Gastroesophageal sphincter (tissue), 3 donors: Measurements from ENCODE around the gene CCDC88A.

Source experiments
- POLR2A ChIP-seq, 2 donors: fragments of 450-650 bp; IDR thresholded peaks; one replicate each; pipeline ENCODE4 v1.6.1; 2017; ENCODE audit warnings: antibody characterized with exemption in 2 of 2, mild to moderate bottlenecking in 2 of 2, moderate library complexity in 1 of 2
- POLR2AphosphoS5 ChIP-seq: sonication (generic); formaldehyde crosslinking; IDR thresholded peaks from one replicate; pipeline ENCODE4 v1.6.1; 2017; ENCODE audit warnings: antibody characterized with exemption
- TF ChIP-seq, protein P1 (sequence below), 4 experiments: fragments of 200-600 bp in 2 of 4; fragments of 450-650 bp in 2 of 4; sonication (generic) in 1 of 4; IDR thresholded peaks; one replicate each; pipeline ENCODE4 v1.5.1; 2017 to 2019; ENCODE audit warnings: antibody characterized with exemption in 4 of 4, mild to moderate bottlenecking in 2 of 4, moderate library complexity in 2 of 4

DNA sequence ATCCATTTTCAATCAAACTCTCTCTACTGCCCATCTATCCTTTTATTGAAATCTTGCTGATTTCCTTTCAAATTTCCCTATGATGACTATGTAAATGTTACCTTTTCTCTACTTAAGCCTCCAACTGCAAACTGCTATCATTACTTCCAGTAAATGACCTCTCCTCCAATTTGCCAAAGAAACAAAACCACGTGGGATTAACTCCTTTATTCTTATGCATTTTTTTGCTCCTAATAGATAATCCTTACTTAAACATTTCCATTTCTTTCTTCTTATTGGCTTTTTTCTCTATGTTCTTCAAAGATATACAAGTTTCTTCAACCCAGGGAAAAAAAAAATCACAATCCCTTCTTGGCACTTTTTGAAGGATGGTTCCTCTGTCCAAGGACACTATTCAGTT lies 61.2 kb downstream of the CCDC88A start:
- no peak for TF ChIP-seq POLR2A (IDR thresholded peaks at IDR 0.05)
- no peak for TF ChIP-seq POLR2AphosphoS5
- TF ChIP-seq, protein P1, sequence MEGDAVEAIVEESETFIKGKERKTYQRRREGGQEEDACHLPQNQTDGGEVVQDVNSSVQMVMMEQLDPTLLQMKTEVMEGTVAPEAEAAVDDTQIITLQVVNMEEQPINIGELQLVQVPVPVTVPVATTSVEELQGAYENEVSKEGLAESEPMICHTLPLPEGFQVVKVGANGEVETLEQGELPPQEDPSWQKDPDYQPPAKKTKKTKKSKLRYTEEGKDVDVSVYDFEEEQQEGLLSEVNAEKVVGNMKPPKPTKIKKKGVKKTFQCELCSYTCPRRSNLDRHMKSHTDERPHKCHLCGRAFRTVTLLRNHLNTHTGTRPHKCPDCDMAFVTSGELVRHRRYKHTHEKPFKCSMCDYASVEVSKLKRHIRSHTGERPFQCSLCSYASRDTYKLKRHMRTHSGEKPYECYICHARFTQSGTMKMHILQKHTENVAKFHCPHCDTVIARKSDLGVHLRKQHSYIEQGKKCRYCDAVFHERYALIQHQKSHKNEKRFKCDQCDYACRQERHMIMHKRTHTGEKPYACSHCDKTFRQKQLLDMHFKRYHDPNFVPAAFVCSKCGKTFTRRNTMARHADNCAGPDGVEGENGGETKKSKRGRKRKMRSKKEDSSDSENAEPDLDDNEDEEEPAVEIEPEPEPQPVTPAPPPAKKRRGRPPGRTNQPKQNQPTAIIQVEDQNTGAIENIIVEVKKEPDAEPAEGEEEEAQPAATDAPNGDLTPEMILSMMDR (IDR thresholded peaks at IDR 0.05) = no peak
